HG03039 (cell line): ENCODE data around the gene TC2N.
"Not testable (repeated sequence)": the region's sequence is repeated elsewhere in the genome, so short reads cannot be mapped to it uniquely, and the experiment has no call there.

ENCODE experiments used
- ATAC-seq: cut with Tn5 transposase; IDR thresholded peaks from one replicate; pipeline ENCODE4 v1.9.1; 2021; ENCODE audit warnings: mild to moderate bottlenecking, moderate library complexity; ENCODE audit not compliant: unreplicated experiment

The TC2N gene

GRCh38 chr14:91889477-91890211, 22.3 kb upstream of the TC2N start:
- ATAC-seq: no peak

GRCh38 chr14:91888641-91889476, 21.5 kb upstream of the TC2N start:
- ATAC-seq: no peak

GRCh38 chr14:91886961-91887360, 19.6 kb upstream of the TC2N start:
- ATAC-seq: no peak

- no peak for ATAC-seq
Measured at GRCh38 chr14:91885839-91886238, 18.5 kb upstream of the TC2N start.

DNA sequence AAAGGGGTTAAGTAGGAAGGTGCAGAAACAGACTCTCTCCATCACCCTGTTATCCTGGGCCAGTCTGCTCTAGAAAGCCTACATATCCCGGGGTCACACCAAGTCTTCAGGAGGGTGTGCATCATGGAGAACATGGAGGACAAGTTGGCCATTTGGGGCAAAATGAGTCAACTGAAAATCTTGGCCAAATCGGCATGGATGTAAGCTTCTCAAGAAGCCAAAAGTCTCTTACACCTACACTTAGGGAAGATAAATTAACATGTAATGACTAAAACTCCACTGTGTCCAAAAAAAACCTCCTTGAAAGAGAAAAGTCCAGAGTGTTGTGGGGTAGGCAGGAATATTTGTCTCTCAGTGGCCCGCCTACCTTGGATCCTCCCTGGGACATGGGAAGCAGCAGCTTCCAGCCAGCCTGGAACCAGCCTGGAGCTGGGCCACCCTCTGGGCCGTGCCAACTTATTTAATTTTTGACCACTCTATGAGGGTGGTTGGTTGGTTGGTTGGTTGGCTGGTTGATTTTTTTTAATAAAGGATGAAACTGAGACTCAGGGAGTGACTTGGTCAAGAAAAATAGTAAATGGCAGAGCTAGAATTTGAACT, 17.9 kb upstream of the TC2N start:
- ATAC-seq: no peak

DNA sequence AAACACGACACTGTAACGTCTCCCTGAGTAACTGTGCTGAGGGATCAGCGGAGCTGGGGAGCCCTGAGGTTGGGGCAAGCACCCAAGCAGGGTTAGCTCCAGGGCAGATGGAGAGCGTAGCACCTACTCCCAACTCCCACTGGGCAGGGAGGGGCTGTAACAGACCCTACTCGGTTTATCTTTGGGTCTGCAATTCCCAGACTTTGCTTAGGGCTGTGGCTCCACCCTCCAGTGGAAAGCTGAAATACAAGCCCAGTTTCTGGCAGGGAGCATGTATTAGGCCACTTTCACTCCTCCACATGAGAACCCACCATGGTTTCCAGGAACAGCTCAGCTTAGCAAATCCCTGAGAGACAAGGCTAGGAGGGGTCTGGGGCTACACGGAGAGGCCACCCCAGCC, 17.3 kb upstream of the TC2N start:
- ATAC-seq: no peak

- no peak for ATAC-seq
Measured at GRCh38 chr14:91883753-91884152, 16.4 kb upstream of the TC2N start.

DNA sequence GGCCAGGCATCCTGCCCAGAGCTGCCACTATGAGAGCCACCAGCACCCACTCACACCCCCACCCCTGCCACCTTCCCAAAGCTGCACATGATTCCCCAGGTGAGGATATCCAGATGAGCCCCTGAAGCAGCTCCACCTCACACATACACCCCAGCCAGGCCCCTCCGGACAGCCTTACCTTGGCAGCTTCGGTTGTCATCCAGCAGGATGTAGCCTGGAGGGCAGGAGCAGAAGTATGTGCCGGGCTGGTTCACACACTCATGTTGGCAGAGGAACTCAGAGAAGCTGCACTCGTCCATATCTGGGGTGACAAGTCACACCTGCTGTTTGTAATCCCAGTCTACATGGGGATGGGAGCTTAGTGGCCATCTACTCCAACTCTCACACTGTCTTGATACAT, 15.4 kb upstream of the TC2N start:
- ATAC-seq: no peak

DNA sequence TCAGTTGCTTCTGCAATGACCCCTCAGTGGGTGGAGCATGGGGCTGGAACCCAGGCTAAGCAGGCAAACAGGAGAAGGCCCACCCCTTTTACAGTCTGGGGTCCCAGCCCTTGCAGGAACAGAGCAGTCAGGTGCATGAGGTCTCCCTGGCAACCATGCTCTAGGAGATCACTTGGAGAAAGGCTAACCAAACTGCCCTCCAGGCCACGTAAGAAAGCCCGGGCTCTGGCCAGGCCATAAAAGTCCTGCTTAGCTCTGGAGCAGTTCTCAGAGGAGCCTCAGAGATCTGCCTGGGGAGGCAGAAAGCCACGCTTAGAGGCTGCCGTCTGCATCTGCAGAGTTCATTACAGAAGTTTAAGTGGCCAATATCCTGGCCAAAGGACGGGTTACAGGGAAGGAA, 15.0 kb upstream of the TC2N start:
- ATAC-seq: no peak

DNA sequence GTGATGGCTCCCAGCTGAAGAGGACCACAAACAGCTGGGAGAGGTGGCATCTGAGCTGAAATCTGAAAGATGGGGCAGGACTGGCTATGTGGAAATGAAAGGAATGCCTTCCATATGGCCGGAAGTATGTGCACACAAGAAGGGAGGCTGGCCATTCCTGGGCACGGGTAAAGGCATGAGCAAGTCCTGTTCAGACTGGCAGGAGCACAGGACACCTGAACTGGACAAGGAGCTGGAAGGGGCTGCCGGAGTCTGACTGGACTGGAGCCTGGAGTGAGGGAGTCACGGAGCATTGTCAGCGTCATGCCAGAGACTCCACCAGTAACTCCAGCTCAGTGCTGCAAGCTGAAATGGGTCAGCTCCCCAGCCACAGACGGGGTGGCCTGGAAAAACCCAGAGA, 11.9 kb upstream of the TC2N start:
- ATAC-seq: no peak

- no peak for ATAC-seq
Measured at GRCh38 chr14:91878274-91878673, 10.9 kb upstream of the TC2N start.

GRCh38 chr14:91877376-91877915, 10.1 kb upstream of the TC2N start:
- ATAC-seq: no peak

GRCh38 chr14:91876492-91876891, 9.2 kb upstream of the TC2N start:
- no peak for ATAC-seq

- ATAC-seq: no peak
Measured at GRCh38 chr14:91875525-91876286, 8.4 kb upstream of the TC2N start.

- ATAC-seq: peak; percentile 74
Measured at GRCh38 chr14:91873471-91874415, 6.4 kb upstream of the TC2N start.

- no peak for ATAC-seq
Measured at GRCh38 chr14:91872517-91873470, 5.5 kb upstream of the TC2N start.

DNA sequence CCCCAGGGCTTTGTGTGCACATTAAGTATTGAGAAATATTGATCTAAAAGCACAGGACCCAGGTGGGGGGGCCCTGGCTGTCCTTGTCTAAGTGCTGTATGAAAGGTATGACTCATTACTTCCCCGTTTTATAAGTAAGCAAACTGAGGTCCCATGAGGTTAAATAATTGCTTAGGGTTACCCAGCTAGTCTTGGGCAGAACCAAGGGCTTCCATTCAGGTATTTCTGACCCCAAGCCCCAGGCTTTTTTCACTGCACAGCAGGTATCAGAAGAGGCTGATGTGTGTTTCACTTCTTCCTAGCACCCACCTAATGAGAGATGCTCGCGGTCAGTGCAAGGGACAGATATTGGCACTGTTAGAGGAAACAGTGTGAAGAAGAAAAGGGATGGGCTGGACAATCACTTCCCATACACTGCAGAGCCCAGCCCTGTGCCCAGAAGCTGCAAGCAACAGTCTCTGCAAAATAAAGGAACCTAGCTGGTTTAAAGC, 4.7 kb upstream of the TC2N start:
- no peak for ATAC-seq

GRCh38 chr14:91871401-91871800, 4.1 kb upstream of the TC2N start:
- not testable (repeated sequence) for ATAC-seq
